ENCODE measurements around the gene PHAF1.

- no peak for TF ChIP-seq CTCF (IDR thresholded peaks at IDR 0.05; ENCODE audit: low read depth, low read length, missing input control)
- TF ChIP-seq RAD21 (IDR thresholded peaks at IDR 0.05): no peak
- no peak for TF ChIP-seq MAX (IDR thresholded peaks at IDR 0.05)
- no peak for TF ChIP-seq ZBTB33 (IDR thresholded peaks at IDR 0.05)
- TF ChIP-seq REST (IDR thresholded peaks at IDR 0.05): no peak
- TF ChIP-seq EGR1 (IDR thresholded peaks at IDR 0.05; ENCODE audit: low read depth in 2 of 2): no peak
- TF ChIP-seq NR2F2 (IDR thresholded peaks at IDR 0.05): no peak
- no peak for TF ChIP-seq FOXA1 (IDR thresholded peaks at IDR 0.05)
- no peak for TF ChIP-seq YY1 (IDR thresholded peaks at IDR 0.05)
- no peak for TF ChIP-seq GABPA (IDR thresholded peaks at IDR 0.05 in 1 of 2, conservative IDR thresholded peaks at IDR 0.05 in 1 of 2)
- no peak for TF ChIP-seq SP1 (IDR thresholded peaks at IDR 0.05)
These were observed 45.0 kb downstream of the PHAF1 start for GRCh38 chr16:67154578-67155294.
